ENCODE data around the gene ZC3H7B.

The ZC3H7B gene

DNA sequence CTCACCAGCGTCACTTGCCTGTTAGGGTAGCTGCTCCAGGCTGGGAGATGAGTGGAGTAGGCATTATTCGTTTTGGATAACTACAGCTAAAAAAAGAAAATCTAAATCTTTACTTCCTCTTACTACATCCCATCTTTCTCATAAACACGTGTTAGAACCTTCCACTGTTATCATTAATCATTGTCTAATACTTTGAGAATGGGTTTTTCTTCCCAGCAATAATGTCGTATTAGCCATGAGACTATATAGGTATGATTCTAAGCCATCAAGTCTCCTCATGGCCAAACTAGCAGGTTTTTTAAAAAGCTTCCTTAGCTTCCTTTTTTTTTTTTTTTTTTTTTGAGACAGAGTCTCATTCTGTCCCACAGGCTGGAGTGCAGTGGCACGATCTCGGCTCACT lies 76.5 kb downstream of the ZC3H7B start:
- no peaks in the 10 kb centered on the region for H3K36me3 ChIP-seq (ENCODE audit: control insufficient read depth, low read length)
- no peak overlapping the region for H3K27ac ChIP-seq (ENCODE audit: low read depth, low read length)
- no peaks in the 10 kb centered on the region for H3F3A ChIP-seq (ENCODE audit: control insufficient read depth, insufficient read depth)
- no peaks in the 10 kb centered on the region for H3K27me3 ChIP-seq (ENCODE audit: control insufficient read depth, low read length)
- no peaks in the 10 kb centered on the region for H3K9me3 ChIP-seq (ENCODE audit: control insufficient read depth, insufficient read depth, low read length)
- no peaks in the 10 kb centered on the region for H3K9me2 ChIP-seq (replicated peaks; ENCODE audit: control insufficient read depth, low read length)
- no peak overlapping the region for H3K4me3 ChIP-seq (ENCODE audit: low read length)
- no peak overlapping the region for H3K4me2 ChIP-seq (ENCODE audit: low read length)
- peaks cover 6% of the 10 kb centered on the region for H3K79me2 ChIP-seq (ENCODE audit: control insufficient read depth, low read length)
- no peaks in the 10 kb centered on the region for H4K20me1 ChIP-seq (ENCODE audit: control insufficient read depth, insufficient read depth, low read depth, low read length)
- peaks cover 17% of the 10 kb centered on the region for H3K4me1 ChIP-seq (ENCODE audit: control insufficient read depth, low read length)
- TF ChIP-seq EZH2phosphoT487 (IDR thresholded peaks at IDR 0.05; ENCODE audit: borderline replicate concordance, low read length) (no peak), CTCF (IDR thresholded peaks at IDR 0.05; ENCODE audit: low read depth, low read length, poor library complexity, severe bottlenecking) (no peak)

DNA sequence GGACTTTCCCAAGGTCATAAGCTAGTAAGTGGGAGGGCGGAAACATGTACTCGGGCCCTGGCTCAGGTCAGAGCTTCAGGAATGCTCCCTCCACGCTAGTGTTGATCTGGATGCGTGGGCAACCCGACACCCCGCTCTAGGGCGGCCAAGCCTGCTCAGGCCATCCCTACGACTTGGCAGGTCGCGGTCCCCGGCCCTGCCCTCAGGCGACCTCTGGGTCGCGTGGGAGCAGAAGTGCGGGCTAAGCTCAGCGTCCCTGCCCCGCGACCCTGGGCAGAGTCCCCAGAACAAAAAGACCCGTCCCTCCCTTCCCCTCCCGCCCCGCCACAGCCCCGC lies 79.6 kb downstream of the ZC3H7B start:
- no peaks in the 10 kb centered on the region for H3K9me3 ChIP-seq (ENCODE audit: control insufficient read depth, insufficient read depth, low read length)
- TF ChIP-seq CTCF (IDR thresholded peaks at IDR 0.05; ENCODE audit: low read depth, low read length, poor library complexity, severe bottlenecking), result no peak
- TF ChIP-seq EZH2phosphoT487 (IDR thresholded peaks at IDR 0.05; ENCODE audit: borderline replicate concordance, low read length), result no peak
- H4K20me1 ChIP-seq (ENCODE audit: control insufficient read depth, insufficient read depth, low read depth, low read length), result no peaks in the 10 kb centered on the region
- H3K27me3 ChIP-seq (ENCODE audit: control insufficient read depth, low read length), result no peaks in the 10 kb centered on the region
- peaks cover 26% of the 10 kb centered on the region for H3K4me1 ChIP-seq (ENCODE audit: control insufficient read depth, low read length)
- H3K9me2 ChIP-seq (replicated peaks; ENCODE audit: control insufficient read depth, low read length), result no peaks in the 10 kb centered on the region
- H3K27ac ChIP-seq (ENCODE audit: low read depth, low read length), result peak overlapping the region; percentile 61; the same call in 1 of the 2 replicates
- no peaks in the 10 kb centered on the region for H3K36me3 ChIP-seq (ENCODE audit: control insufficient read depth, low read length)
- H3K4me3 ChIP-seq (ENCODE audit: low read length), result peak overlapping the region; percentile 90
- H3K4me2 ChIP-seq (ENCODE audit: low read length), result peak overlapping the region; percentile 99
- peaks cover 16% of the 10 kb centered on the region for H3K79me2 ChIP-seq (ENCODE audit: control insufficient read depth, low read length)
- no peaks in the 10 kb centered on the region for H3F3A ChIP-seq (ENCODE audit: control insufficient read depth, insufficient read depth)

DNA sequence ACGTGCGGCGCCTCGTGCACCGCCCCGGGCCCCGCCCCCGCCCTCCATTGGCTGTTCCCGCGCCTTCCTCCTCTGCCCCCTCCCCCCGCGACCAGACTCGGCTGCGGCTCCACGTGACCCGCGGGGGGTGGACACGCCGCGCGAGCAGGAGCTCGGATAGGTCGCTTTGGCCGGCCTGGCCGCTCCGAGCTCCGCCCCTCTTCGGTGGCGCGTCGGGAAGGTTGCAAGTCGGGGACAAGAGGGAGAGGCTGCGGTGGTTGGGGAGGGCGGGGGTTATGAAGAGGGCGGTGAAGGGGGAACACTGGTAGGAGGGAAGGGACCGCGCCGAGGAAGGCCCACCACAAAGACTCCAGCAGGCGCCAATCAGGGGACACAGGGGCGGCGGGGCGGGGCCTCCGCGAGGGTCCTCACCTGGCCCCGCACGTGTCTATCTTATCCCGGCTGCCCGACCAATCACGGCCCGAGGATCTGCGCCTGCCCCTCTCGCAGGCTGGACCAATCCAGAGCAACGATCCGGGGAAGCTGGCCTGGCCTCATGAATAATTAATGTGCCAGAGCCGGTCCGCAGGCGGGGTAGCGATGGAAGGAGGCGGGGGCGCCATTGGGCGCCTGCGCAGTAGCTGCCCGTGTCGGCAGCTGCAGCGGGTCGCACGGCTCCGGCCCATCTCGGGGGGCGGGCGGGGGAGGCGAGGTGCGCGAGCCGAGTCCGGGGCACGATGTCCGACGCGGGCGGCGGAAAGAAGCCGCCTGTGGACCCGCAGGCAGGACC lies 80.2 kb downstream of the ZC3H7B start, which contains the start of gene TEF:
TSS of gene TEF (plus strand) at position 614 of the 769 bp plus-strand sequence. CDS start at position 717, 103 bp downstream.
- Histone ChIP-seq H3K4me2 (ENCODE audit: low read length) (peak within 1 kb of the TSS; percentile 99), H4K20me1 (ENCODE audit: control insufficient read depth, insufficient read depth, low read depth, low read length) (no peaks in the 10 kb centered on the region), H3K79me2 (ENCODE audit: control insufficient read depth, low read length) (peaks cover 16% of the 10 kb centered on the region), H3K27me3 (ENCODE audit: control insufficient read depth, low read length) (no peaks in the 10 kb centered on the region), H3K9me2 (replicated peaks; ENCODE audit: control insufficient read depth, low read length) (no peaks in the 10 kb centered on the region), H3K4me1 (ENCODE audit: control insufficient read depth, low read length) (peaks cover 26% of the 10 kb centered on the region), H3K27ac (ENCODE audit: low read depth, low read length) (peak within 1 kb of the TSS; percentile 61), H3K9me3 (ENCODE audit: control insufficient read depth, insufficient read depth, low read length) (no peaks in the 10 kb centered on the region), H3K36me3 (ENCODE audit: control insufficient read depth, low read length) (no peaks in the 10 kb centered on the region), H3K4me3 (ENCODE audit: low read length) (peak within 1 kb of the TSS; percentile 90), H3F3A (ENCODE audit: control insufficient read depth, insufficient read depth) (no peaks in the 10 kb centered on the region)
- no peak for TF ChIP-seq CTCF (IDR thresholded peaks at IDR 0.05; ENCODE audit: low read depth, low read length, poor library complexity, severe bottlenecking)
- TF ChIP-seq EZH2phosphoT487 (IDR thresholded peaks at IDR 0.05; ENCODE audit: borderline replicate concordance, low read length), result no peak

All from DOHH2 (cell line).